ENCODE data around the gene DPF3.

DPF3 gene

DNA sequence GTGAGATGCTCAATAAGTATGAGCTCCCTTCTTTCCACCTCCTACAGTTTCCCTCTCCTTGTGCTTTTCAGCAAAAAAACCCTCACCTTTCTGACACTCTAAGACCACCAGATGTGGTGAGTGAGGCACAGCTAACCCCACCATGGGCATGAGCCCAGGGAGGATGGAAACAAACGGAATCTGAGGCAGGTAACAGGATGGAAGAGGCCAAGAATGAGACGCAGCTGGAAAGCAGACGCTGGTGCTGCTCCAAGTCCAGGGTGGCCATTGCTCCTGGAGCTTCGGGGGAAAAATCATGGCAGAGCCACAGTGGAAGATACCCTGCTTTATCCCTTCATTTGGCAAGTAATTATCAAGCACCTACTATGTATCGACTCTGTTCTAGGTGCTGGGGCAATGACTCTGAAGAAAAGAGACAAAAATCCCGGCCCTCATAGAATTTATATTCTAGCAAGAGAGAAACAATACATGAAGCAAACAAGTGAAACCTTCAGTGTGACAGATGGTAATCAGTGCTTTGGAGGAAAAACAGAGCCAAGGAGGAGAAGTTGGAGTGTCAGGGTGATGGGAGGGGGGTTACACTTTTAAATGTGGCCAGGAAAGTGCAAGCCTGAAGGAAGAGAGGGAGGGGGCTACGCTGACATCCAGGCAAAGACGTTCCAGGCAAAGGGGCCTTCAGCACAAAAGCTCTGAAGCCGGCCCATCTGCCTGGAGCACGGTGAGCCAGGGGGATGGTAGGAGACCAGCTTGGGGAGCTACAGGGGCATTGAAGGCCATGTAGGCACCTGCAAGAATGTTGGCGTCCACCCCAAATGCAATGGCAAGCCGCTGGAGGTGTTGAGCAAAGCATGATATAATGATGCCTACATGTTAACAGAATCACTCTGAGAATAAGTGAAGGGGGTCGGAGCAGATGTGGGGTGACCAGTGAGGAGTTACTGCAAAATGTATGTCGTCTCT is 154.2 kb downstream of the DPF3 start:
- no peak for DNase-seq

DNA sequence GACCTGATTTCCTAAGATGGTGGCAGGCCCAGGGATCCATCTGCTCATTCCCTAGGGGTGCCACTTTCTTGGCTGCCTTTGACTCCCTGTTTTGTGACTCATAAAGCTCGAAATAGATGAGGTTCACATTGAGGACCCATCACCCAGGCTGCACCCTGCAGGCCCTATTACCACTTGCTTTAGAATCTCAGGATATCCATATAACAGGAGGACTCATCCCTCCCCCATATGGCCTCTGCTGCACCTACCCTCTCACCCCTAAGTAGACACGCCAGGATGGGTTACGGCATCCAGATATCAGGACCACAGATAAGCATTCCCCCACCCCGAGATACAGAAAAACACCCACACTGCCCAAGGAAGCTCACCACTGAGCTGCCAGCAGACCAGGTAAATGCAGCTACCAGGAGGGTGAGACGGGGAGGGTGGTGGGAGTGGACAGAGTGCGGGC is 155.7 kb downstream of the DPF3 start:
- DNase-seq, result no peak

DNA sequence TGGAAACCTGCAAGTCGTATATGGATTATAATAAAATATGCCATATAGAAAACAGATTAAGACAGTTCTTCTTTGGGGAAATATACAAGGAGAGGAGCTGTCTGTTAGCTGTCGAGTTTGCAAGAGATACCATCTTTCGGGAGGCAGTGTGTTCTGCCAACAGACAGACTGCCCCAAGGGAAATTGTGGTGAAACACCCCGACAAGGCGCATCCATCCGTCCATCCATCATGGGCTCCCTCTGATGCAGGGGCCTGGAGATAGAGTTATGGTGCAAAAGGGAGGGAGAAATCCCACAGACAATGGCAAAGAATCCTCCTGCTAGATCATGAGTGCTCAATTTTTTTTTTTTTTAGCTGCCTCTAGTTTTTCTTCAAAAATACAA is 156.3 kb downstream of the DPF3 start:
- DNase-seq, result no peak

DNA sequence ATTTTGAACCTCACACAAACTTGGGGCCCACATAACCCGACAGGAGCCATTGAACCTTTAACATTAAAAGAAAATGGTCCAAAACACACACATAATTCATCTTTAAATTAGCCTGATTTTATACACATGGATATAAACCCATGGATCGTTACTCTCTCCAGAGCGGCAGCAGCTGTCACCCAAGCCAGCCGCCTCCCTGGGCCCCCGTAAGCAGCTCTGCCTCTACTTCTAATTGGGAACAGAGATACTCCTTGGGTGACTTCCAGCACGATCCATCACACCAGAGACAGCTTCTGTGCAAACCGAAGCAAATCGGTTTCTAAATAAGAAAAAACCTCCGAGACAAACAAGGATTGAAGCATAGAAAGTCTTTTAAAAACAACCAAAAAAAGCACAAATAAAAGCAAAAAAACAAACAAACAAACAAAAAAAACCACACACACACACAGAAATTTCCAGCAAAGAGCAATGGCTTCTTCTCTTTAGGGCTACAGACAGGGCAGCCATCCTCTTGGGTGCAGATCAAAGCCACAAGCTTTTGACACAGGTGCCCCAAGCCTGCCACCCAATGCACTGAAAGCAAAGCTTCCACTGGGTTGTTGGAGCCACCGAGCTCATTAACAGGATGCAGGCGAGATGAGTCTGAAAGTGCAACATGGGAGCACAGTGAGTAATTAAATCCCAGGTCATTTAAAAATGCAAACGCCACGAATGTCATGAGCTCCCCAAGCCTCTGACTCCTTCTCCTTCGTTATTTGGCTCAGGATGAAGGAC is 156.9 kb downstream of the DPF3 start:
- no peak for DNase-seq

DNA sequence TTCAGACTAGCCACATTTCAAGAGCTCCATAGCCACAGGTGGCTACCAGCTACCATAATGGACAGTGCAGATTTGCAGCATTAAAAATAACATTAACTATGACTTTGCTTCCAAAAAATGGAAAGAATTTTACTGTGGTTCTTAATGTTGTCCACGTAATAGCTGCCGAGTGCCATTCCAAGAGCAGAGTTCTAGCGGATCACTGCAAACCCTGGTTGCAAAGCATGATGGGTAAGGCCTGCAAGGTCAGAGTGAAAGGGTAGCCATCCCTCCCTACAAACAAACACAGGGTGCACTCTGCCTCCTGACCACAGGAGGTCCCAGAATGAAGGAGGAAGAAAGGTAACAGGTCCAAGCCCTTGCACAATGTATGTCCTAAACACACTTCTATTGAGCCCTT is 157.6 kb downstream of the DPF3 start:
- no peak for DNase-seq

DNA sequence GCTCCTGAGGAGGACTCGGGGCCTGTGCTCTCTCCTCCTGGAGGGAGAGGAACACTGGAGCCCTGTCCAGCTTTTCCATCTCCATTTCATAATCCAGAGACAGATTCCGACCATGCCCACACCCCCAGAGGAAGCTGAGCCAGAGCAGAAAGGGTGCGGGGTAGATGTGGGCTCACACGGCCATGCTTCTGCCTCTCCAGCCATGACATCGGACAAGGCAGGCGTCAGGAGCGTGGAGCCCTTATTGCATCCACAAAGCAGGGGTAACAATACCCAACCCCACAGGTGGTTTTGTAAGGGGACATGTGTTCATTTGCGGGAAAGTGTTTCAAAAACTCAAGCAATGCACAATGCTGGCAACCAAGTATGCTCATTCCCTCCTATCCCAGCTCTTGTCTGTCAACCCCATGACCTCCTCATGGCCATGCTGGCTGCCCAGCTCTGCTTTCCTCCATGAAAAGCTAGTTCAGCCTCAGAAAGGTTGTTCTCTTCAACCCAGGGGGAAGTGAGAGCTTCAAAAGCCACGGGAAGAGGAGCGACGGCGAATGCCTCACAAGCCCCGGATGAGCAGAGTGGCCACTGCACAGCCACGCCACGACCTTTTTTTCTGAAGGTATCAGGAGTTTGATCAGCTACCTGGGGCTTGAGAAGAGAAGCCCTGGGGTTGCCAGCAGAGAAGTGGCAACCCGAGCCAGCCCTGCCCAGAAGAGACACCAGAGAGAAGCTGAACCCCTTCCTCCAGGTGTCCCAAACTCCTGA is 161.7 kb downstream of the DPF3 start:
- DNase-seq, result no peak

DNA sequence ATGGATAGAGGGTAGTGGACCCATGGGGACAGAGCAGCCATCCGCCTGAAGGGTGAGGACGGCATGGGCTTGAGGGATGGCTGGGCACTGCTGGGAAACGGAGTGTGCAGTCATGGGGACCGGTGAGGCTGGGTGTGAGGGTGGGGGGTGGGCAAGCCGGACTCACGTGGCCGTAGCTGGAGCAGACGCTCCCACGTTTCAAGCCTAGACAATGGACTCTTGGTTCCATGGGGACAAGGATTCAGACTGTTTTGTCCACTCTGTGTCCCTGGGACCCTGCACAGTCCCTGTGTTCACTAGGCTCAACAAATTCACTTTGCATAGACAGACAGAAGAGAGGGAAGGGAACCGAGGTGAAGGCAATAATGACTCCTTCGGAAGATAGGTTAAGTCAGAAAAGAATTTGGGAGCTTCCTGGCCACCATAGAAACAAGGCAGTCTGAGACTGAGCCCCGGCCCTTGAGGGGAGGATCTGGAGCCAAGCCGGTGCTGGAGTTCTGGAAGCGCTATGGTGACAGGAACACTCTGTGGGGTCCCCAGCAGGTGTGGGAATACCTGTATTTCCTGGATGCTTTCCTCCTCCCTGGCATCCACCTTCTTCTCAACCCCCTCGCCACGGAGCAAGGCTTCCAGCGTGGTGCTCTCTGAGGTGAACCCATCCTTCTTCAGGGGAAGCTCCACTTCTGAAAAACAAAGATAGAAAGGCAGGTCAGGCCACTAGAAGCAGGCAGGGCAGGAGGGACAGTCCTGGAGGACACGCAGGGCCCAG is 162.5 kb downstream of the DPF3 start:
- no peak for DNase-seq

DNA sequence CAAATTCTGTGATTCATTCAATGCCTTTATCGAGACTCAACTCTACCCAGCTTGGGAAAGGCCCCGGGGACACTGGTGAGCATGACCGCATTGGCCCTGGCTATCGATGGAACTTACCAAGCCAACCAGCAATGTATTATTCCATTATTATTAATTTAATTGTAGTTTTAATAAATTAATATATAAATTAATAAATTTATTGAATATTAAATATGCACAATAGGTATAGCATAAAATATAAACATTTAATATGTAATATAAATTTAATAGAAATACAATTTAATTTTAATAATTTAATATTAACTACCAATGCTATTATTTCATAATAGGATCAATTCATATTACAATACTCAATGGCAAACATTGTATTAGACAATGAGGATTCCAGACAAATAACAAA is 163.4 kb downstream of the DPF3 start:
- DNase-seq, result no peak

DNA sequence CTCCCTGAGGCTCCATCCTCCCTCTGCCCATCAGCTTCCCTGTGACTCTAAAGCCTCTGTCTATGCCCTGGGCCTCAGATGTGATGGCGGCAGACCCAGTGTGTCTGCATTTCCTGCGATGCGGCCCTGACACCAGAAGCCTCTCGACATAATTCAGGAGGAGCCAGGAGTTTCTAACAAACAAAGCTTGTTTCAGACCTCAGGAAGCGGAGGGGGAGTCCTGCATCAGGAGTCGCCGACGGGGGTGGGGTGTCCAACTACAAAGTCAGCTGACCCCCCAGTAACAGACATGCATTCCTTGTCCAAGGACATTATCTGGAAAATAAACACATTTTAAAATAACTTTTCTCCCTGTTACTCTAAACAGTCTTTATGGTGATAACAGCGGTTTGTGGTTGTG is 167.5 kb downstream of the DPF3 start:
- DNase-seq, result no peak

DNA sequence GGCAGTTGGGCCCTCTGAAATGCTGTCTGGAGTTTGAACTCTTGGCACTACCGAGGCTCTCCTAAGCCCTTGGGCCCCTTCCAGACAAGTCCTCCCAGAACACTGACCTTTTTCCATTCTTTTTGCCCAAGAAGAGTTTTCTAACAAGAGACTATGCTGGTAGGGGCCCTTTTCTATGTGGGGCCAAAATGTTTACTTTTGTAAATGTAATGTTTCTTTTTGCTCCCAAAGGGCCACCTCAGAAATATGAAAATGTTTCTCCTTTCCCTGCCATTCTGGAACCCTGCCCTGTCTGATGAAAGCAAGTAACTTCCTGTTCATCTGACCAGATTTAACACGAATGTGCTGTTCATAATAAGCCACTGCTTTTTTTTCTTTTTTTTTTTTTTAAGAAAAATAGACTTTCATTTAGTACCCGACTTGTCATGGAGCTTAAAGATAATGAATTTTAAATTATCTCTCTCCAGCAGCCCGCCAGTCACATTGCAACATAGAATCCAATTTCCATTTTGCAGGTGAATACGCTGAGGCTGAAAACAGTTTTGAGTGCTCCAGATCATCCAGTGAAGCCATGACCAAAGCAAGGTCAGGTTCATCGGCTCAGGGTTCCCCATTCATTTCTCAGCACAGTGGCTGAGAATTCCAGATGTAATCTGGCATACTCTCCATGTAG is 169.9 kb downstream of the DPF3 start:
- DNase-seq, result no peak

DNA sequence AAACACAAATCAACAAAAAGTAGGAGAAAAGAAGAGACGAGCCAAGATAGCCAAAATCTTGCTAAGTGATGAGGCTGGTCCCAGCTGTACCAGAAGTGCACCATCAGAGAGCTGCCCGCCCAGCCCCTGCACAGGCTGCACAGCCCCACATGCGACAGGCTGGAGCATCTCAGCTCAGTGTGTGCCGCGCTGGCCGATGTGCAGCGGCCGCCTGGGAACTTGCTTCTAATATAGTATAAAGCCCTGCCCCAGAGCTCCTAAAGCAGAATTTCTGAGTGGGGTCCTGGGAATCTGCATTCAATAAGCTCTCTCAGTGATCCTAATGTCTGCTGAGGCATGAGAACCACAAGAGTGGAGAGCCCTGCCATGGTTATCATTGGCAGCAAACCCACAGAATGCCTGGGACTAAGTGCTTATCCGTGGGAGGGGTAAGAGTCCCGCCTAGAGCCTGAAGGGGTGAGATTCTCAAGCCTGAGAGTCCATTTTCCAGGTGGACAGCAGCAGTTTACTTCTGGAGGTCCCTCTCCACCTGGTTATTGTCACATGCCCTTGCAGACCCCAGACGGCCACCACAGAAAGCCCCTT is 171.6 kb downstream of the DPF3 start:
- no peak for DNase-seq

DNA sequence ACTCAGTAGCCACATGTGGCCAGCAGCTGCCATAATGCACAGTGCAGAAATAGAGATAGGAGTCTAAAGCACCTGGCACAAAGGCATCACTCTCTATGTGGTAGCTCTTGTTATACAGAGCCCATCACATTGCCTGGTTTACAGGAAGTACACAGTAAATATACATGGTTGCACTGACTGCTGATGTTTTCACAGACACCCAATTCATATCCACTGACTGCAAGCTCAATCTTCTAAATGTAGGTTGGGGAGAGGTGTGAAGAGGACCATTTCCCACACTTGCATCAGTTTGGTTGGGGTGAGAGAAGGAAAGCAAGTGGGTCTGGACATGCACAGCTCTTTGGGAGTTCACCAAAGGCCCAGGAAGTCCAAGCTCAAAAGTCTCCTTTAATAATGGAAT is 172.8 kb downstream of the DPF3 start:
- no peak for DNase-seq

DNA sequence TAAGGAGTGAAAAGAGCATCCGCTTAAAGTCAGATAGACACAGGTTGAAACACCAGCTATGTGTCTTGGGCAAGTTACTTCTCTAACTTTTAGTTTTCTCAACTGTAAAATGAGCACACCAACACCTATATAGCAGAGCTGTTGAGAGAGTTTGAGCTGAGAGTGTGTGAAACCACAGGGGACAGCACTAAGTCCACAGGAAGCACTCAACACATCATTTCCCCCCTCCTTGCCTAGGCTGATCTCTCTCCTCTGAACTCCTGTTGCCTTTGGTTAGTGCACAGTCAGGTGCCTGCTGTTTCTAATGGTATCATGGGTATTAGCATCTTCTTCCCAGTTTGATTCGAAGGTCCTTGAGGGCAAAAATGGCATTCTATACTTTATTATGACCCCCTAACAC is 176.7 kb downstream of the DPF3 start:
- no peak for DNase-seq

DNA sequence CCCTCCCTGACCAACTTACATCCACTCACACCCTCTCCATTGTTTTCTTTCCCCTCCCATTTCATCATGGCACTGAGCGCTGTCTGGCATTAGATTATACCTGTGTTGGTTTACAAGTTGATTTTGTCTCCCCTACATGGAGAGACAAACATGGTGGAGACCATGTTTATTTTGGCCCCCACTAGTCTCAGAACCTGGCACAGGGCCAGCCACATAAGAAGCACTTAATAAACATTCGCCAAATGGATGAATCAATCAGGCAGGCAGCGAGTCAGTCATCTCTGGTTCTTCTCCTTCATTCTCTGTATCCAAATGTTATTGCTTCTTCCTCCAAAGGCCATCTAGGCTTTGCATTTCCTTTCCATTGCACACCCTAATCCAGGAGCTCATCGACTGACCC is 177.4 kb downstream of the DPF3 start:
- DNase-seq, result no peak

DNA sequence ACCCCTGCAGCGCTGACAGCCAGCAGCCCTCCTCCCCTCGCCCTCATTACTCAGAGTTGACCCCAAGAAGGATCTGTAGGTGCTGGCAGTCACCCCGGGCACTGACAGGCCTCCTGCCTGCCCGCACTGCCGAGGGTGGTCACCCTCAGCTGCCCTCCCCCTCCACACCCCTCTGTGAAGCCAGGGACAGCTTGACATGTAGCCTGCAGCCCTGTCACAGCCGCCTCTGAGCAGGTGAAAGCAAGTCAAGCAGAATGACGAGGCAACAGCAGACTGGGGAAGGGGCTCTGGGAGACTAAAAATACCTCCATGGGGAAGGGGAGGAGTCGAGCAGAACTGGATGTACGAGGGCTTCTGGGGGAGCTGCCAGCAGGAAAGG is 178.1 kb downstream of the DPF3 start:
- DNase-seq, result no peak

DNA sequence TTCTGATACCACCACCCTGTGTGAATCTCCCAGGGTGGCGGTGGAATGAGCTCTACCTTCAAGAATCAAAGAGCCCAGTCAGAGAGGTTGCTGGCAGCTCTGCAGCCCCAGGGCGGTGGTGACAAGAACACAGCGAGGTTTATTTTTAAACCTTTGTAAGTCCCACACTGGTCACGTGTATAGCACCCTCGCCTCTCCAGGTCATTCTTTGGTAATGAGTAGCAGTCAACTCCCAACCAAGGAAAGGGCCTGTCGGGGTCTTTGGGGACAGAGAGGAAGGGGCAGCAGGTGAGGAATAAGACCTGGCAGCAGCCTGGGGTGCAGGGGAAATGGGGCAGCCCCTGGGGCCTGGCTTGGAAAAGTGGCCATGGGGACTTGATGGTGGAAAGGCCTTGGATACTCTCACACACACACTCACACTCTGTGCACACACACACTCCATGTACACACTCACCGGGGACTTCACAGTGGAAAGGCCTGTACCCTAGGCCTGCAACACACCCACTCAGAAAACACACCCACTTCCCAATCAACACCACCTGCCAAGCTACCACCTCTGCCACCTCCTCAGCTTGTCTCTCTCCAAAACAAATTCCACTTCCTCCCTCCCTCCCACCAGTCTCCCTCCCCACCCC is 178.6 kb downstream of the DPF3 start:
- DNase-seq, result no peak

DNA sequence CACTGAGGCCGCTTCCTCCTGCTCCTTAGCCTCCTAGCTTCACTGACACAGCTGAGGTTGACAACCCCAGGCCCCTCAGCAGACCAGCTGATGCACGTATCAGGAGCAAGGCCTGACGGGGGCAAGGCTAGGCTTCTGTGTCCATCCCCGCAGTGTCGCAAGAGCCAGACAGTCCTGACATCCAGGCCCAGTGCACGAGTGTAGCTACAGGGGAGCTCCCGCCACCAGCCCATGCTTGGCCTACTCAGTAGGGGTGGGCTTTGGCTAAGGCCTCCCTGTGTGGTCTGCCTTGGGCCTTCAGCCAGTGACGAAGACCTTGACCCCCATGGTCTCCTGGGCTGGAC is 179.1 kb downstream of the DPF3 start:
- DNase-seq, result no peak

DNA sequence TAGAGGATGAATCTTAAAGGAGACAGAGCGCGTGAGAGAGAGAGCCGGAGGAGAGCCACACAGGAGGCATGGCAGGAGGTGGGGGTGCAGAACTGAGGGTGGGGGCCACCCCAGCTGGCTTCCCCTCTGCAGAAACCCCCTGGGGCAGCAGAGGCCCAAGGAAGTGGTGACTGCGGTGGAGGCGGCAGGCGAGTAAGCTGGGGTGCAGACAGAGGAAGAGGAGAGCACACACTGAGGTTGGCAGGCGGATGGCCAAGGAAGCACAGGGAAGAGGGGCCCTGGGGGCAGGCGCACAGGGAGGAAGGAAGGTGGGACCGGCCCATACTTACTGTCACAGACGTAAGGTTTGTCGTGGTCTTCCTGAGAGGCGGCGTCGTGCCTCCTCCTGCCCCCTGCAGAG is 179.8 kb downstream of the DPF3 start:
- DNase-seq, result no peak

DNA sequence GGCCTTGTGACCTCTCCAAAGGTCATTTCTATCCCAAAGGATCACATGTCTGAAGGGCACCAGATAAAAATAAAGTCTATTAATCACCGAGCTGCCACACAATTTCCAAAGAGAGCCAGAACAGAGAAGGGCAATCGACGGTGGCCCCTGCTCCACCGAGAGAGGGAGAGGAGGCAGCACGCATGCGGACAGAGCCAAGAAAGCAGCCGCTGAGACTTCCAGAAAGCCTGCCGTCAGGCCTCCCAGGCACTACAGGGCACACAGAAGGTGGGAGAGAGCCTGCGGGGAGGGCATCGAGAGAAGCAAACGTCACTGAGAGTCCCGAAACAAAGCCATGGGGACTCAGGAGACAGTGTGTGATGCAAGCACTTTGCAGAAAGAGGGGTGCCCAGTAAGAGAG is 182.0 kb downstream of the DPF3 start:
- no peak for DNase-seq

DNA sequence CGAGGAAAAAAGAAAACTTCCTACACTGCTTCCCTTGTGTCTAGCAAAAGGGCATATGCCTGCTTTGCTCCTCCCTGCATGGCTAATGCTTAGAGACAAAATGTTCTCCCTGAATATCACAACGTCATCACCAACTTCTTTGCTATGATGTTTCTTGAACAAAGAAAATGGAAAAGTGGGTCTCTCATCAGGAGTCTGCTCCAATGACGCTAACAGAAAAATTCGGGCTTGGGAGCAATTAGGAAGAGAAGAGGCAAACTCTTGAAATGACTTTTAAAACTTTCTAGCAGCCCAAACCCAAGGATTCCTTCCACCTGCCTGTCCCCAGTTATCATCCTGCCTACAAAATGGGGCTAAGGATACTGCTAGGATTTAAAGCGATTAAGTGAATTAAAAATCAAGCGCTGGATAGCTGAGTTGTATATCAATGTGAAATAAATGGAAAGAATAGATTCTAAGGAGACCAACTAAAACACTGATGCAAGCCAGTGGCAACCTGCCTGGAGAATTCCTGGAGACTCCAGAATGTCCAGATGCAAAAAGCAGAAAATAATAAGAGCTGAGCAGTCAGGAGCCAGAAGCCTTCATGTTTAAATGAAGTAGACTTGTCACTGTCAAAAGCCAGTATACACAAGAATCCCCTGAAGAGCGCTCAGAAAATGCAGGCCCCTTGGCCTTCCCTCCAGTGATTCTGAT is 183.8 kb downstream of the DPF3 start:
- DNase-seq, result no peak

Measured in stimulated activated CD4-positive, alpha-beta T cell treated with anti-CD3 and anti-CD28 coated beads, Interleukin-2, amount 100 ng/mL, for 48 hours (primary cell).